Amygdala (tissue), 56 donors: ENCODE data around the gene MAML1.
A peak's percentile ranks its signal among the peaks of the same experiment; 100 is the strongest.
"Not testable (repeated sequence)": the region's sequence is repeated elsewhere in the genome, so short reads cannot be mapped to it uniquely, and the experiment has no call there.

ENCODE experiments used
- DNase-seq, 56 donors: peaks; one replicate each; lab custom pipeline; 2025; lab: John Stamatoyannopoulos, UW

MAML1 gene, protein sequence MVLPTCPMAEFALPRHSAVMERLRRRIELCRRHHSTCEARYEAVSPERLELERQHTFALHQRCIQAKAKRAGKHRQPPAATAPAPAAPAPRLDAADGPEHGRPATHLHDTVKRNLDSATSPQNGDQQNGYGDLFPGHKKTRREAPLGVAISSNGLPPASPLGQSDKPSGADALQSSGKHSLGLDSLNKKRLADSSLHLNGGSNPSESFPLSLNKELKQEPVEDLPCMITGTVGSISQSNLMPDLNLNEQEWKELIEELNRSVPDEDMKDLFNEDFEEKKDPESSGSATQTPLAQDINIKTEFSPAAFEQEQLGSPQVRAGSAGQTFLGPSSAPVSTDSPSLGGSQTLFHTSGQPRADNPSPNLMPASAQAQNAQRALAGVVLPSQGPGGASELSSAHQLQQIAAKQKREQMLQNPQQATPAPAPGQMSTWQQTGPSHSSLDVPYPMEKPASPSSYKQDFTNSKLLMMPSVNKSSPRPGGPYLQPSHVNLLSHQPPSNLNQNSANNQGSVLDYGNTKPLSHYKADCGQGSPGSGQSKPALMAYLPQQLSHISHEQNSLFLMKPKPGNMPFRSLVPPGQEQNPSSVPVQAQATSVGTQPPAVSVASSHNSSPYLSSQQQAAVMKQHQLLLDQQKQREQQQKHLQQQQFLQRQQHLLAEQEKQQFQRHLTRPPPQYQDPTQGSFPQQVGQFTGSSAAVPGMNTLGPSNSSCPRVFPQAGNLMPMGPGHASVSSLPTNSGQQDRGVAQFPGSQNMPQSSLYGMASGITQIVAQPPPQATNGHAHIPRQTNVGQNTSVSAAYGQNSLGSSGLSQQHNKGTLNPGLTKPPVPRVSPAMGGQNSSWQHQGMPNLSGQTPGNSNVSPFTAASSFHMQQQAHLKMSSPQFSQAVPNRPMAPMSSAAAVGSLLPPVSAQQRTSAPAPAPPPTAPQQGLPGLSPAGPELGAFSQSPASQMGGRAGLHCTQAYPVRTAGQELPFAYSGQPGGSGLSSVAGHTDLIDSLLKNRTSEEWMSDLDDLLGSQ

DNA sequence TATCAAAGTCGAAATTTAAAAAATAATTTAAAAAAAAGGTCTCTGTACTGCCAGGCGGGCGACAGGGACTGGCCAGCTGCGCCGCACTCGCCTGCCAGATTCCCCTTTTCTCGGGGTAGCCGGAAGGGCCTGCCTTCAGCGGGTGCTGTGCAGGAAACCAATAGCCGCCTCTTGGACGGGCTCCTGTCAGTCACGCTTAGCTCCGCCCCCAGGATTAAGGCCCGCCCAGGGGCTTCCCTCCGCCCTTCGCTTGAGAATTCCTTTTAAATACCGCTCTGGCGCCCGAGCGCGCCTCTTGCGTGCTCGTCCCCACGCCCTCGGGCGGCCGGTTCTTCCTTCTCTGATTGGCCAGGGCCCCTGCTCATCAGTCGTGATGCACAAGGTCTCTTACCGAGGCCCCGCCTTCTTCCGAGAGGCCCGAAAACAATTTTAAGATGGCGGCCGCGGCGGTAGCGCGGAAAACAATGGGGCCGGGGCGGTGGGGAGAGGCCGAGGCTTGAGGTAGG is at the start of gene MAML1:
Gene MAML1 (plus strand): TSS at position 411 of the 506 bp plus-strand sequence. CDS start 291 bp downstream, outside the sequence.
- DNase-seq: peak; percentile 83 to 100 (median 99)

DNA sequence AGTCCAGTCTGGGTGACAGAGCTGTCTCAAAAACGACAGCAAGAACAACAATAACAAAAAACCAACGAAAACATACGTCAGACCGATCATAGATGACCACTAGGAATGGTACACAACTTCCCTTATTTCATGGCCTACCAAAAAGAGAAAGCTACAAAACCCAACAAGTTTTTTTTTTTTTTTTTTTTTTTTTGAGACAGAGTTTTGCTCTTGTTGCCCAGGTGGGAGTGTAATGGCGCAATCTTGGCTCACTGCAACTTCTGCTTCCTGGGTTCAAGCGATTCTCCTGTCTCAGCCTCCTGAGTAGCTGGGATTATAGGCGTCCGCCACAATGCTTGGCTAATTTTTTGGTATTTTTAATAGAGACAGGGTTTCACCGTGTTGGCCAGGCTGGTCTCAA is 43.4 kb upstream of the MAML1 start:
- not testable (repeated sequence) for DNase-seq

DNA sequence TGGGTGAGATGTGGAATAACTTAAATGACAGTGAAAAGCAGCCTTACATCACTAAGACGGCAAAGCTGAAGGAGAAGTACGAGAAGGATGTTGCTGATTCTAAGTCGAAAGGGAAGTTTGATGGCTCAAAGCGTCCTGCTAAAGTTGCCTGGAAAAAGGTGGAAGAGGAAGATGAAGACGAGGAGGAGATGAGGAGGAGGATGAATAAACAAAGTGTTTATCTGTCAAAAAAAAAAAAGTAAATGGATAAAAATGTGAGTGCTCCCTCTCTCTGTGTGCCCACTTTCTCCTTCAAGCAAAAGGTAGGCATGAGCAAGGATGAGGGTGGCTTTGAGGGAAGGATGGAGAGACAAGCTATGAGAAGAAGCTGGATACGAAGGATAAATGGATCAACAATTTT is 38.1 kb upstream of the MAML1 start:
- no peak for DNase-seq

DNA sequence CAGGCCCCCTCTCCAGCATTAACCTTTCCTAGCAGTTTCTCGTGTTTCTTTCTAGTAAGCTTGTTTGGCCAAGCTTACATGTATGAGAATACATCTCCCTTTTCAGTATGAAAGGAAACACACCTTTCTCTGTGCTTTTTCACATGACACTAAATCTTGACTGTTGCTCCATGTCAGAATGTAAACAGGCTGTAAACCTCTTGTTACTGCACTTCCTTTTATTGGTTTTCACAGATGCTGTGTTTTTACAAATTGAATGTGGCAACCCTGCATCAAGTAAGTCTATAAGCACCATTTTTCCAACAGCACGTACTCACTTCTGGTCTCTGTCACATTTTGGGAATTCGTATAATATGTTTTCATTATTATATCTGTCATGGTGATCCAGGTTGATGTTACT is 36.0 kb upstream of the MAML1 start:
- no peak for DNase-seq

DNA sequence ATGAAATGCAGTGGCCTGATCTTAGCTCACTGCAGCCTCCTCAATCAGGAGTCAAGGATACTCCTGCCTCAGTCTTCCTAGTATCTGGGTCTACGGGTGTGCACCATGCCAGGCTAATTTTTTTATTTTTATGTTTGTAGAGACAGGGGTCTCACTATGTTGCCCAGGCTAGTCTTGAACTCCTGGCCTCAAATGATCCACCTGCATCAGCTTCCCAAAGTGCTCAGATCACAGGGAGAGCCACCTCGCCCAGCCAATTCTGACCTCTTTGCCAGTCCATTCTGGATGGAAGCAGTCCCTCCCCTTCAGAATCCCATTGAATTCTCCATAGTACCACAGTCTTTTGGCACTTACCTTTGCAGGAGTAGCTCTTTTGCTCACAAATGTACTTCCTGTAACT is 35.5 kb upstream of the MAML1 start:
- DNase-seq: no peak

DNA sequence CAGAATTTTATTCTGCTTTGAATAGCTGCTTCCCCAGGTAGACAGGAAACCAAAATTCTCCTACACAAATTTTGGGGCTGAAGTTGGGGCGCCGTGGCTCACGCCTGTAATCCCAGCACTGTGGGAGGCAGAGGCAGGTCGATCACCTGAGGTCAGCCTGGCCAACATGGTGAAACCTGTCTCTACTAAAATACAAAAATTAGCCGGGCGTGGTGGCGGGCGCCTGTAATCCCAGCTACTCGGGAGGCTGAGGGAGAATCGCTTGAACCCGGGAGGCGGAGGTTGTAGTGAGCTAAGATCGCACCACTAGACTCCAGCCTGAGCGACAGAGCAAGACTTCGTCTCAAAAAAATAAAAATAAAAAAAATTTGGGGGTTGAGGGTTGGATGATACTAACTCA is 35.1 kb upstream of the MAML1 start:
- not testable (repeated sequence) for DNase-seq

DNA sequence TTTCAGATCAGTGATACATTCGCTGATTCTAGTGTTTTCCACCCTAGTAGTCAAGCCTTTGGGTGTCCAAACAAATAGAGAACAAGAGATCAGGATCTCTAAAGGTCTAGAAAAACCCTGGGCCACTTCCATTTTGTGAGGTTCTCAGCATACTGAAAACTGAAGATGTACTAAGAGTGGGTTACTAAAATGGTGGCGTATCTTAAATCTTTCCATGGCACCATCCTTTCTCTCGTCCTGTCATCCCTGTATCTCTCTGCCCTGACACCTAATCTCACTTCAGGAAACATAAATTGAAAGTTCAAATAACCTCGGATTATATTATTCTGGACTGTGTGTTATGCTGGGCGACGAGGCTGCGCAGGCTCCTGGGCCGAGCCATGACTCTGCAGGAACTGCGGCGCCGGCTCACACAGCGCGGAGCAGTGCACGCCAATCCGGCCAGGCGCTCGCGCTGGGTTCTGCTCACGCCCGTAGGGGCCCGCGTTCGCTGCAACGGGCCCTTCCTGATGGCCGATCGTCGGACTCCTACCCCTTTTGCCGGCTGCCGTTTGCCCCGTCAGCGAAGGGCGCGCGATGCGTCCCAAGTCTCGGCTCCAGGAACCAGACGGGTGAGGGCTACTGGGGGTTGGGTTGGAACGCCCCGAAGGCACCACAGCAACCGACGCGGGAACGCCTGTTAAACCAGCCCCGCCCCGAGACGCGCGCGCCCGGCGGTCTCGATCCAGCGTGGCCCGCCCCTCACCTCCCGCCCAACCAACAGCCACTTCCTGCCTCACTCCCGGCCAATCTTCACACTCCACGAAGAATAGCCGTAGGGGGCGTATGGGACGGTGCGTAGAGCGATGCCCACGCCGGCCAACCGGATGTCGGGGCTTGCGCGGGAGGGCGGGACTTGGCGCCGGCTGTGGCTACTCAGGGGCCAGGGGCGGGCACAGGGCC is 34.4 kb upstream of the MAML1 start:
- peak; percentile 86 to 100 (median 99) for DNase-seq

DNA sequence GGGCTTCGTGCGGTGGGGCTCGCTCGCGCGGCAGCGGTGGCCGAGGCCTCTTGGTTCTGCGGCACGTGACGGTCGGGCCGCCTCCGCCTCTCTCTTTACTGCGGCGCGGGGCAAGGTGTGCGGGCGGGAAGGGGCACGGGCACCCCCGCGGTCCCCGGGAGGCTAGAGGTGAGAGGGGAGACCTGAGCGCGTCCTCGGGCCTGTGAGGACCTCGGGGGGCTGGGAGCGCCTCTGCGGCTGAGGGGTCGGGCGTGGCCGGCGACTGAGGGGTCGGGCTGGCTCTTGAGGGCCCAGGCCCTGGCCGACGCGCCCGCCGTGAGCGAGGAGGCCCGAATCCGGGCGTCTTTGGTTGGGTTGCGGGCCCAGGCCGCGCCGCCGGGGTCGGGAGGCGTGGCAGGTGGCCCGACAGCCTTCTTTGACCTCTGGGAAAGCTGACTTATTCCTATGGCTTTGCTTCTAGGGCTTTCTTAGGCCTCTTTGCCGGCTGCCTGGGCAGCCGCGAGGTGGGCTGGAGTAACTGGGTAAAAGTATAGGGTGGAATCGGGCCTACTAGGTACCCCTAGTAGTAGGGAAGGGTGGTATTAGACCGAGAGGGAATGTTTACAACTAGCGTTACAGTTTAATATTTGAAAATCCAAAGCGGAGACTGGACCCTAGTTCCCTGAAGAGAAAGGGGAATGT is 33.5 kb upstream of the MAML1 start, which contains the start of gene CANX:
Gene CANX (plus strand): TSS at position 33 of the 681 bp plus-strand sequence. CDS start 6,715 bp downstream, outside the sequence.
- DNase-seq: peak in 1 of 56 donors; percentile 19

DNA sequence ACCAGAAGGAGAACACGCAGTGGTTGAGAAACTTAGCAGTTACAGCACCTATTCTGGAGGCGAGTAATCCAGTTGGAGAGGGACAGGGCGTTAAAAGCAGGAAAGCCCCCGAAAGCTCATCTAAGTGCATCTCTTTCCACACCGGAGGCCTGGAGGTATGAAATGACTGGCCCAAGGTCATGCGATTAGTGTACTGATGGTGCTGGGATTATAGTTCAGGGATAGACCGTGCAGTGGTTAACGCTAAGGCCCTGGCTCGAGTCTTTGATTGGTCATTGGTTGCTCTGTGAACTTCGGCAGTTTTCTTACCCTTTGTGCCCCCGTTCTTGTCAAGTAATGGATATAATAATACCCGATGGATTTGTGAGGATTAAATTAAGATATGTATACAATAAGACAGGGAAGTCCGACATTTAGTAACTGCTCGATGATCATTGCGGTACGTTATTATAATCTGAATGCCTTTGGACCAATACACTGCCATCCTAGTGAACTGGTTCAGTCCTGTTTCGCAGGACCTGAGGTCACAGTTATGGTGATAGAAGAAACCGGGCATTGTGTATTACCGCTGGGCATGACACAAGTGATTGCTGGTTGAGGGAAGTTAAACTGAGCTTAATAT is 32.9 kb upstream of the MAML1 start:
- DNase-seq: peak in 4 of 56 donors; percentile 3 to 14 (median 8)

DNA sequence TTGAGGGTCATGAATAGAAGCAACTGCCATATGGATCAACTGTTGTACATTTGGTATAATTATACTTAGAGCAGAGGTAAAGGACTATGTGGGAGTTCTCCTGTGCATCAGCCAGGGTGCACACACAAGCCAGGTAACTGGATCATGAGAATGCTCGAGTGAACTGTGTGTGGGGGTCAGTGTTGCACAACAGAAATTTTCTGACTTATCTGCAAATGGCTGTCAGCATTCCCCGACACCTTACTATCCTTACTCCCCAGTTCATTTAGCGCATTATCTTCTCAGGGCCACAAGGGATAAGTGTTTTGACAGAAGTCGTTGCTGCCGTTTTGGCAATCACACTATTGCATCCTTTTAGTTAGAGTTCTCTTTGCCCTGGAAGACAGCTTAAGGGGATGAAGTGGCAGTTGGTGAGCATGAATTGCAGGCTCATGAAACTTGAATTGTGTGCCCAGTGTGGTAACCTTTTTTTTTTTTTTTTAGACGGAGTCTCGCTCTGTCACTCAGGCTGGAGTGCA is 32.2 kb upstream of the MAML1 start:
- no peak for DNase-seq

DNA sequence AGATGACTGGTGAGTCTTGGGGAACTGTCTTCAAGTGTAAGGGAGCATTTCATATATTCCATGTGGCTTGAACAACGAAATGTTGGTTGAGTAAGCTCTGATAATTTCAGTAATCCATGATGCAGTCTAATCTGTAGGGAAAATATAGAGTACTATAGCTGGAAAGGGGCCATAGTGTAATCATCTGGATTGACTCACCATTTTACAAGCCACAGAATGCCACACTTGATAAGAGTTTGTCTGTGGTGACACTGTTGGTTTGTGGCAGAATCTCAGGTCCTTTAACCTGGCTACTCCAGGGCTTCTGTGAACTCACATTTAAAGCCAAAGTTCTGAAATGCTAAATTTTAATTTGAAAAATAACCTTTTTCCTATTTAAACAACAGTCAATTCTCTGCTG is 16.3 kb upstream of the MAML1 start:
- no peak for DNase-seq

DNA sequence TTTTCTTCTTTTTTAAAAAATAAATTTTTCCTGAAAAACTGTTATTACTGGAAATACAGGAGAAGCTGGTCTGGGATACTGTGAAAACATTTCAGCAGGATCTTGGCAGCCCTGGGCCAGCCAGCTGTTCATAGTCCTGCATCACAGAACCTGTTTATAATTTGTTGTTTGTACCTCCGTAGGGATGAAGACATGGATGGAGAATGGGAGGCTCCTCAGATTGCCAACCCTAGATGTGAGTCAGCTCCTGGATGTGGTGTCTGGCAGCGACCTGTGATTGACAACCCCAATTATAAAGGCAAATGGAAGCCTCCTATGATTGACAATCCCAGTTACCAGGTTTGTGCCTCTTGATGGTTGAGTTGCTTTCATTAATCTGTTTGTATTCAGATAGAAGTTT is 12.4 kb upstream of the MAML1 start:
- no peak for DNase-seq

DNA sequence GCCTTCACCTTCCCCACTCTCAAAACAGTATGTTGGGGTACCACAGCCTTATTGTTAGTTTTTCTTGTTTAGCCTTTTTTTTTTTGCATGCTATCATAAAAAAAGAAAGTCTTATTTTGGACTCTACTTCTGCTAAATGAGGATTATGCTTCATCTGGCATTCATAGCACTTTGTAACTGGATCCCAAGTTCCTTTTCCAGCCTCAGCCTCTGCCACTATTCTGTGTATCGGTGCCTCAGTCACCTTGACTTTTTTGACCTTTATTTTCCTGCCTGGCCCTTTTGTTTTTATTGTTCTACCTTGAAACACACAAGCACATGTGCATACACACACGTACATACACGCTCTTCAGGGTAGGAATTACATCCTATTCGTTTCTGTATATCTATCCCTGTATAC is 8.5 kb upstream of the MAML1 start:
- DNase-seq: no peak

DNA sequence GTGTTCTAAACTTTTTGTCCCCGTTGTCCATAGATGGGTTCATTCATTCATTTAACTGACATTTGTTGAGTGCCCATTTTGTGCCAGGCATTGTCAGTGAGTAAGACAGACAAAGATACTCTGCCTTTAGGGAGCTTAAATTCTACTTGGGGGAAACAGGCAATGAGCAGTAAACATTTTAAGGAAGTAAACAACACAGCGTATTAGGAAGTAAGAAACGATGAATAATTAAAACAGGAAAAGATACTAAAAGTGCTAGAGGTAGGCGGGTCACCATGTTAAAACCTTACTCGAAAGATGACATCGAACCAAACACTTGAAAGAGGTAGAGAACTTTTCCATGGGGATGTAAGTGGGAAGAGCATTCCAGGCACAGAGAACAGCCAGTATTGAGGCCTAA is 5.5 kb upstream of the MAML1 start:
- DNase-seq: no peak

DNA sequence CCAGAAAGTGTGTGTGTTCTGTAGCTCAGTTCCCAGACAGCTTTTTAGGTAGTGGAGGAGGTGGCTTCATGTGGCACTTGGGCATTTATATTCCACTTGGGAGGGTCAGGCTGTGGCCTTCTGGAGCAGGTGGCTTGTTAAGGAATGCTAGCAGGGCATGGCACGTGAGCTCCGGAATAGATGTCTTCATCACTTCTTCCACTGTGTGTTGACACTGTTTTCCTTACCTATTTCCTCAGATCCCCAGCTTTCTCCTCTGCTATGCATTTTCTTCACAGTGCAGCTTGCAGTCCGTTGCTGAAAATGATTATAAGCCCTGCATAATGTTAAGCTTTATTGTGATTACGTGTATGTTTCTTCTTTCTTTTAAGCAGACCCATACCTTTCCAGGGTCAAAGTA is 3.3 kb upstream of the MAML1 start:
- no peak for DNase-seq

DNA sequence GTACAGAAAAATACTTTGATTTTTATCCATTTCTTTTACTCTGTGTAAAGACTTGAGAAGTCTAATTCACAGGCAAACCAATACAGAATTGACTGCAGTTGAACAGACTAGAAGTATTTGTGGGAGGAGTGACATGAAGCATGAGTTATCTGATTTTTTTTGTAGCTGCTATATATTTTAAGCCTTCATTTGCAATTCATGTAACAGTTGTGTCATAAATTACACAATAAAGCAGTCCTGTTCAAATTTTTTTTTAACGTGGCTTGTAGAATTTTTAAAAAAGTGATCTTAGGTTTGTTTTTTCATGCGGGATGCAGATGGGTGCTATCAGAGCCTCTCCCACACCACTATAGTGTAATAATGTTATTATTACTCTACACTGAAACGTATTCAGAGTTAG is 2.9 kb upstream of the MAML1 start:
- no peak for DNase-seq

DNA sequence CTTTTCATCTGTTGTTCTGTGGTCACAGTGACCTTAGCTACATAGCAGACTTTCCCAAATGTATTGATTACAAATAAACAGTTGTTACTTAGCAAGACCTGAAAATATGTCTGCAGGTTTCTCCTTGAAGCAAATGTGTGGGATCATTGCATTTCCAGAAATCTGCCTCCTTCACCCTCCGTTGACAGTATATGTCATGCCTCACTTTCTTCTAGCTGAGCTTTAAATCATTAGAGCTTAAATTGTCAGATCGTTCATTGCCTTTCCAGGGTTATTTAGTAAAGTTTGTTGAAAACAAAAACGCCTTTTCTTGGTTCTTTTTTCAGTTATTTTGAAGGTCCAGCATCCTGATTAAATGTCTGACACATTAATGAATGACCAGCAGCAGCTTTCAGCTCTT is 2.3 kb upstream of the MAML1 start:
- no peak for DNase-seq

DNA sequence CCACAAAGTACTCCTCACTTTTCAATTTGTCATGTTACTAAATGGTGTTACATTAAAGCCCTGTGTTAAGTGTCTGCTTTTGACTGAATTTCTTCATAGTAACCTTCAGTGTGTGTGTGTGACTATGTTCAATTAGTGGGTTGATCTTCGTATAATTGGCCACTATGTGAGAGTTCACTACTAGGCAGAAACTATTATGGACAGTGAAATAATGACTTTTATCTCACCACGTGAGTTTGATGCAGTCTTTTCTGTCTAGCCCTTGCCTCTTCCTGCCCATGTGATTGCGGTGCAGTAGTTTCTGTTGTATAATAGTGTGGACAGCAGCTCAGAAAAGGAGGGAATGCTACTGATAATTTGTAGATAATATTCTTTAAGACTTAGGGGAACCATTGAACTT is 1.8 kb upstream of the MAML1 start:
- no peak for DNase-seq
